IMR-90 (cell line): ENCODE results near the gene ADD3. TPM values are rescaled to one million over a fixed set of nuclear protein-coding genes. Genes with fewer than 3 reads are reported as not detected.

Experiments
- ATAC-seq: fragments of 200-7000 bp; cut with Tn5 transposase; 2 replicates; pipeline ENCODE4 v1.9.1; 2020; ENCODE audit warnings: low read depth, mild to moderate bottlenecking, moderate library complexity
- BruUV-seq: library from RNA; stranded (reverse); fragments of 400-500 nt; replicated peaks from 2 replicates; lab custom pipeline; 2021; lab: Mats Ljungman, UMichigan
- CTCF ChIA-PET: fragments of 300-600 bp; formaldehyde crosslinking; extraction: SDS; loops from one replicate; lab custom pipeline; 2021; ENCODE audit warnings: antibody characterized with exemption; lab: Yijun Ruan, JAX
- POLR2A ChIA-PET: fragments of 300-600 bp; sonication (Branson Sonifier 250); formaldehyde crosslinking; loops from one replicate; lab custom pipeline; 2022; ENCODE audit warnings: antibody characterized with exemption; ENCODE audit not compliant: unreplicated experiment; lab: Charles Lee
- DNase-seq: peaks from one replicate; pipeline ENCODE4 v3.0.0; 2013
- H2AFZ ChIP-seq: replicated peaks from 2 replicates; pipeline ENCODE3; 2013; ENCODE audit warnings: low read length, mild to moderate bottlenecking; ENCODE audit not compliant: poor library complexity
- H2AK5ac ChIP-seq: 2 replicates; pipeline ENCODE4 v1.6.1; 2013; ENCODE audit warnings: low read depth, low read length, inconsistent platforms
- H2AK9ac ChIP-seq: replicated peaks from 2 replicates; pipeline ENCODE3; 2013; ENCODE audit warnings: mild to moderate bottlenecking, low read depth, low read length, moderate library complexity; ENCODE audit not compliant: poor library complexity
- H2BK120ac ChIP-seq: 2 replicates; pipeline ENCODE4 v1.6.1; 2013; ENCODE audit warnings: low read depth, low read length, inconsistent platforms
- H2BK15ac ChIP-seq: 3 replicates; pipeline ENCODE4 v1.6.1; 2013; ENCODE audit warnings: low read depth, low read length, inconsistent platforms
- H2BK20ac ChIP-seq: 2 replicates; pipeline ENCODE4 v1.6.1; 2013; ENCODE audit warnings: low read depth, mild to moderate bottlenecking, inconsistent platforms, low read length, moderate library complexity
- H2BK5ac ChIP-seq: 2 replicates; pipeline ENCODE4 v1.6.1; 2013; ENCODE audit warnings: mild to moderate bottlenecking, low read depth, low read length, inconsistent platforms; ENCODE audit not compliant: poor library complexity, severe bottlenecking
- H3K14ac ChIP-seq: replicated peaks from 2 replicates; pipeline ENCODE4 v1.6.1; 2013; ENCODE audit warnings: low read depth, low read length, inconsistent platforms
- H3K18ac ChIP-seq: 2 replicates; pipeline ENCODE4 v1.6.1; 2013; ENCODE audit warnings: low read depth, low read length, control low read depth
- H3K23ac ChIP-seq: 2 replicates; pipeline ENCODE4 v1.6.1; 2013; ENCODE audit warnings: low read depth, low read length, inconsistent platforms
- H3K27ac ChIP-seq: 2 replicates; pipeline ENCODE4 v1.5.1; 2013; ENCODE audit warnings: mild to moderate bottlenecking, control low read depth, low read length; ENCODE audit not compliant: insufficient read depth
- H3K27me3 ChIP-seq: 2 replicates; pipeline ENCODE4 v1.6.1; 2013; ENCODE audit warnings: low read length; ENCODE audit not compliant: control insufficient read depth, insufficient read depth
- H3K36me3 ChIP-seq: 2 replicates; pipeline ENCODE4 v1.6.1; 2013; ENCODE audit warnings: low read length, mixed read lengths; ENCODE audit not compliant: control insufficient read depth, insufficient read depth
- H3K4ac ChIP-seq: 2 replicates; pipeline ENCODE4 v1.6.1; 2013; ENCODE audit warnings: low read depth, low read length, inconsistent platforms
- H3K4me1 ChIP-seq: 2 replicates; pipeline ENCODE4 v1.6.1; 2013; ENCODE audit warnings: low read length, mixed read lengths; ENCODE audit not compliant: control insufficient read depth, insufficient read depth
- H3K4me2 ChIP-seq: 2 replicates; pipeline ENCODE4 v1.6.1; 2013; ENCODE audit warnings: low read depth, mild to moderate bottlenecking, control low read depth, low read length, moderate library complexity
- H3K4me3 ChIP-seq: 2 replicates; pipeline ENCODE4 v1.5.1; 2013; ENCODE audit warnings: low read depth, mild to moderate bottlenecking, control low read depth, low read length, moderate library complexity; ENCODE audit not compliant: insufficient read depth
- H3K56ac ChIP-seq: 2 replicates; pipeline ENCODE4 v1.6.1; 2013; ENCODE audit warnings: low read length, inconsistent platforms; ENCODE audit not compliant: insufficient read depth; ENCODE audit errors: extremely low read depth
- H3K79me1 ChIP-seq, 2 experiments: 2 replicates each; pipeline ENCODE4 v1.6.1; 2013; ENCODE audit warnings: low read length in 2 of 2, inconsistent platforms in 1 of 2, low read depth in 1 of 2
- H3K9ac ChIP-seq: 2 replicates; pipeline ENCODE4 v1.6.1; 2013; ENCODE audit warnings: low read depth, low read length, control low read depth
- H3K9me1 ChIP-seq: 2 replicates; pipeline ENCODE4 v1.6.1; 2013; ENCODE audit warnings: low read length, inconsistent platforms; ENCODE audit not compliant: insufficient read depth
- H3K9me3 ChIP-seq: 2 replicates; pipeline ENCODE4 v1.6.1; 2013; ENCODE audit warnings: low read length; ENCODE audit not compliant: control insufficient read depth, insufficient read depth
- H4K20me1 ChIP-seq: 2 replicates; pipeline ENCODE4 v1.6.1; 2013; ENCODE audit warnings: low read length, inconsistent platforms; ENCODE audit not compliant: insufficient read depth
- H4K5ac ChIP-seq: 2 replicates; pipeline ENCODE4 v1.6.1; 2013; ENCODE audit warnings: mild to moderate bottlenecking, low read depth, low read length, control low read depth
- H4K8ac ChIP-seq, 2 experiments: 2 replicates each; pipeline ENCODE4 v1.6.1; 2013; ENCODE audit warnings: low read depth in 2 of 2, low read length in 2 of 2, control low read depth in 1 of 2, inconsistent platforms in 1 of 2
- H4K91ac ChIP-seq: 2 replicates; pipeline ENCODE4 v1.6.1; 2013; ENCODE audit warnings: low read depth, low read length, inconsistent platforms; ENCODE audit not compliant: insufficient read depth
- CHD1 ChIP-seq: IDR thresholded peaks from 2 replicates; pipeline ENCODE4 v1.6.1; 2012; ENCODE audit warnings: low read depth, low read length, improper control_type of control experiment
- CTCF ChIP-seq: conservative IDR thresholded peaks from 2 replicates; pipeline ENCODE4 v1.5.1; 2012; ENCODE audit warnings: mild to moderate bottlenecking, low read depth, low read length, improper control_type of control experiment
- FOS ChIP-seq: fragments of 150-350 bp; IDR thresholded peaks from 2 replicates; pipeline ENCODE4 v1.6.1; 2016; ENCODE audit warnings: low read depth, low read length
- MAFK ChIP-seq: IDR thresholded peaks from 2 replicates; pipeline ENCODE4 v1.6.1; 2012; ENCODE audit warnings: low read depth, low read length, improper control_type of control experiment
- MXI1 ChIP-seq: IDR thresholded peaks from 2 replicates; pipeline ENCODE4 v1.6.1; 2012; ENCODE audit warnings: low read depth, mild to moderate bottlenecking, low read length, moderate library complexity, borderline replicate concordance
- NFE2L2 ChIP-seq: fragments of 150-350 bp; IDR thresholded peaks from 2 replicates; pipeline ENCODE4 v1.6.1; 2016; ENCODE audit warnings: low read depth, mild to moderate bottlenecking, low read length
- POLR2A ChIP-seq: IDR thresholded peaks from 2 replicates; pipeline ENCODE4 v1.6.1; 2012; ENCODE audit warnings: mild to moderate bottlenecking, low read depth, low read length
- RAD21 ChIP-seq: IDR thresholded peaks from 2 replicates; pipeline ENCODE4 v1.6.1; 2012; ENCODE audit warnings: low read length, improper control_type of control experiment
- RCOR1 ChIP-seq: IDR thresholded peaks from 2 replicates; pipeline ENCODE4 v1.6.1; 2012; ENCODE audit warnings: mild to moderate bottlenecking, low read length, improper control_type of control experiment; ENCODE audit not compliant: insufficient replicate concordance
- SMC3 ChIP-seq: fragments of 150-350 bp; IDR thresholded peaks from 2 replicates; pipeline ENCODE4 v1.6.1; 2016; ENCODE audit warnings: low read depth, mild to moderate bottlenecking, antibody characterized with exemption, low read length, moderate library complexity
- USF2 ChIP-seq: fragments of 150-350 bp; IDR thresholded peaks from 2 replicates; pipeline ENCODE4 v1.6.1; 2017; ENCODE audit warnings: mild to moderate bottlenecking, antibody characterized with exemption, low read length, low read depth
- WGBS, 2 experiments: methylation state at CpG; one replicate each; pipeline versions ENCODE4 v1.1.5 to v1.1.7; 2013; ENCODE audit warnings: missing lambda C conversion rate in 2 of 2; ENCODE audit not compliant: insufficient read length in 1 of 2; ENCODE audit errors: extremely low coverage in 2 of 2; 5-methylcytosine and 5-hydroxymethylcytosine counted together
- dilution Hi-C: fragments of 300-500 bp; cut with HindIII; formaldehyde crosslinking; loops from one replicate; pipeline ENCODE4 v1.14.3; 2018; ENCODE audit warnings: low sequenced_read_pairs; ENCODE audit not compliant: unreplicated experiment
- in situ Hi-C: fragments of 300-500 bp; cut with MboI; formaldehyde crosslinking; loops from 3 replicates; pipeline ENCODE4 v1.14.3; 2019; ENCODE audit warnings: low sequenced_read_pairs, inconsistent platforms, mixed read lengths
- intact Hi-C: fragments of 100-400 bp; cut with micrococcal nuclease; formaldehyde crosslinking; loops from 2 replicates; pipeline ENCODE4 v1.10.0; 2022
- polyA plus RNA-seq, 3 experiments: library from polyadenylated mRNA; depleted of rRNA; stranded (reverse); fragments of >200 nt; gene quantifications; 2 replicates each; pipeline ENCODE4 v1.2.3, GENCODE V29; 2012; ENCODE audit warnings: low replicate concordance in 1 of 3
- total RNA-seq: library from RNA; depleted of rRNA; stranded (reverse); fragments of >200 nt; gene quantifications from 2 replicates; pipeline ENCODE4 v1.2.3, GENCODE V29; 2012

ADD3 gene
- total and polyA plus RNA-seq, 2 of the 4 experiments (the other 2 are of a cell fraction), result 138 to 212 TPM

- H3K36me3 ChIP-seq, result peaks cover 1% of the 10 kb centered on the region; the same call in 1 of the 2 replicates
- H3K27me3 ChIP-seq, result no peaks in the 10 kb centered on the region
- no peak overlapping the region for H3K18ac ChIP-seq
- H4K20me1 ChIP-seq, result peaks cover 19% of the 10 kb centered on the region; the same call in 1 of the 2 replicates
- no peak overlapping the region for H3K23ac ChIP-seq
- no peak overlapping the region for H3K14ac ChIP-seq
- H2BK120ac ChIP-seq, result no peak overlapping the region
- H3K27ac ChIP-seq, result no peak overlapping the region
- DNase-seq, result no peak
- no peak overlapping the region for H2AK9ac ChIP-seq
- H3K4me1 ChIP-seq, result peaks cover 5% of the 10 kb centered on the region
- BruUV-seq, result no TSS peak
- no peak overlapping the region for H4K91ac ChIP-seq
- ChIA-PET POLR2A (interaction anchor here (0.6 kb wide), 1 partner anchor 29 kb away, joined by 4 read pairs; no protein-coding TSS in a partner anchor), CTCF (interaction anchor here (0.6 kb wide), 2 partner anchors 16 to 174 kb away, joined by 3 read pairs; no protein-coding TSS in a partner anchor)
- no peak overlapping the region for H3K9ac ChIP-seq
- H4K8ac ChIP-seq, result no peak overlapping the region
- dilution Hi-C loops (no loop called here), intact Hi-C loops (no loop called here), in situ Hi-C loops (no loop called here)
- no peak overlapping the region for H2AK5ac ChIP-seq
- no peak overlapping the region for H4K5ac ChIP-seq
- no peak overlapping the region for H2BK20ac ChIP-seq
- no peaks in the 10 kb centered on the region for H3K9me3 ChIP-seq
- no peak overlapping the region for H2AFZ ChIP-seq
- no peak for ATAC-seq
- H2BK5ac ChIP-seq, result no peak overlapping the region
- WGBS, 2 experiments, result no CpG with 5 or more reads among the region's 2 CpGs
- H3K79me1 ChIP-seq, result peaks cover 30 to 54% of the 10 kb centered on the region in 2 experiments
- no peak overlapping the region for H3K4ac ChIP-seq
- peak overlapping the region; percentile 29; the same call in 1 of the 2 replicates for H3K4me2 ChIP-seq
- H2BK15ac ChIP-seq, result no peak overlapping the region
- TF ChIP-seq SMC3 (no peak), CTCF (no peak), MXI1 (no peak), RCOR1 (no peak), FOS (no peak), RAD21 (no peak), NFE2L2 (no peak), MAFK (no peak), POLR2A (no peak), CHD1 (no peak), USF2 (no peak)
- no peak overlapping the region for H3K4me3 ChIP-seq
- no peak overlapping the region for H3K56ac ChIP-seq
- peaks cover 7% of the 10 kb centered on the region; the same call in 1 of the 2 replicates for H3K9me1 ChIP-seq
These were observed 26.0 kb downstream of the ADD3 start for GRCh38 chr10:110033701-110034235.
